Loucy (cell line): Measurements from ENCODE around the gene RAD54L2.

Experiments
- H2AFZ ChIP-seq: fragments of 200-600 bp; sonication (generic); 2 replicates; pipeline ENCODE4 v1.6.0; 2016; ENCODE audit warnings: antibody characterized with exemption, mild to moderate bottlenecking, low read length, moderate library complexity
- H3F3A ChIP-seq: fragments of 200-600 bp; 2 replicates; pipeline ENCODE4 v1.6.0; 2016; ENCODE audit warnings: antibody characterized with exemption, low read depth, mild to moderate bottlenecking
- H3K27me3 ChIP-seq: fragments of 200-600 bp; sonication (generic); 2 replicates; pipeline ENCODE4 v1.6.1; 2014; ENCODE audit warnings: low read length, mild to moderate bottlenecking; ENCODE audit not compliant: insufficient read depth, poor library complexity, severe bottlenecking
- H3K36me3 ChIP-seq: fragments of 200-600 bp; sonication (generic); 2 replicates; pipeline ENCODE4 v1.6.1; 2016; ENCODE audit warnings: low read length; ENCODE audit not compliant: insufficient read depth
- H3K4me1 ChIP-seq: fragments of 200-600 bp; sonication (generic); 2 replicates; pipeline ENCODE4 v1.5.1; 2014; ENCODE audit warnings: low read length, mild to moderate bottlenecking; ENCODE audit not compliant: insufficient read depth, poor library complexity, severe bottlenecking
- H3K4me2 ChIP-seq: fragments of 200-600 bp; sonication (generic); 2 replicates; pipeline ENCODE4 v1.6.0; 2014; ENCODE audit warnings: antibody characterized with exemption, low read length, low read depth, mild to moderate bottlenecking; ENCODE audit not compliant: poor library complexity, severe bottlenecking
- H3K4me3 ChIP-seq: fragments of 200-600 bp; sonication (generic); 2 replicates; pipeline ENCODE4 v1.5.1; 2014; ENCODE audit warnings: low read length, mild to moderate bottlenecking, mixed read lengths; ENCODE audit not compliant: poor library complexity, severe bottlenecking
- H3K79me2 ChIP-seq: fragments of 200-600 bp; sonication (generic); 2 replicates; pipeline ENCODE4 v1.6.1; 2014; ENCODE audit warnings: low read length; ENCODE audit not compliant: insufficient read depth
- H3K9ac ChIP-seq: fragments of 200-600 bp; sonication (generic); 2 replicates; pipeline ENCODE4 v1.6.0; 2014; ENCODE audit warnings: mild to moderate bottlenecking, low read depth, low read length, moderate library complexity; ENCODE audit not compliant: poor library complexity, severe bottlenecking
- H3K9me2 ChIP-seq: fragments of 200-600 bp; sonication (generic); replicated peaks from 2 replicates; pipeline ENCODE4 v1.6.1; 2016; ENCODE audit warnings: low read depth, low read length, mixed read lengths
- H3K9me3 ChIP-seq: fragments of 200-600 bp; sonication (generic); 2 replicates; pipeline ENCODE4 v1.6.1; 2014; ENCODE audit warnings: mild to moderate bottlenecking, antibody characterized with exemption, low read length, low read depth; ENCODE audit not compliant: insufficient read depth
- H4K20me1 ChIP-seq: fragments of 200-600 bp; sonication (generic); 2 replicates; pipeline ENCODE4 v1.6.0; 2014; ENCODE audit warnings: antibody characterized with exemption, low read length, mild to moderate bottlenecking; ENCODE audit not compliant: insufficient read depth, poor library complexity, severe bottlenecking
- CTCF ChIP-seq: fragments of 200-600 bp; sonication (generic); conservative IDR thresholded peaks from 2 replicates; pipeline ENCODE4 v1.5.1; 2014; ENCODE audit warnings: mild to moderate bottlenecking, antibody characterized with exemption, low read length
- EZH2phosphoT487 ChIP-seq: fragments of 200-600 bp; IDR thresholded peaks from 2 replicates; pipeline ENCODE4 v1.6.1; 2018; ENCODE audit warnings: antibody characterized with exemption, mild to moderate bottlenecking, moderate library complexity, borderline replicate concordance

RAD54L2 gene

GRCh38 chr3:51547274-51547673 lies 8.8 kb downstream of the RAD54L2 start:
- Histone ChIP-seq H3K9me2 (no peaks in the 10 kb centered on the region), H3K9ac (no peak overlapping the region), H3K27me3 (no peaks in the 10 kb centered on the region), H3K79me2 (peaks cover 51% of the 10 kb centered on the region), H3K36me3 (peaks cover 7% of the 10 kb centered on the region; the same call in 1 of the 2 replicates), H3K4me3 (no peak overlapping the region), H3K9me3 (no peaks in the 10 kb centered on the region), H4K20me1 (peaks cover 11% of the 10 kb centered on the region), H3K4me1 (no peaks in the 10 kb centered on the region), H3F3A (no peaks in the 10 kb centered on the region), H2AFZ (no peak overlapping the region), H3K4me2 (no peak overlapping the region)
- TF ChIP-seq CTCF (no peak), EZH2phosphoT487 (no peak)

GRCh38 chr3:51549311-51549710 lies 10.8 kb downstream of the RAD54L2 start:
- no peak overlapping the region for H3K4me2 ChIP-seq
- no peaks in the 10 kb centered on the region for H3K9me2 ChIP-seq
- no peaks in the 10 kb centered on the region for H3K9me3 ChIP-seq
- no peak overlapping the region for H3K4me3 ChIP-seq
- H3K27me3 ChIP-seq: no peaks in the 10 kb centered on the region
- H4K20me1 ChIP-seq: peaks cover 7% of the 10 kb centered on the region
- TF ChIP-seq CTCF: no peak
- TF ChIP-seq EZH2phosphoT487: no peak
- no peaks in the 10 kb centered on the region for H3K4me1 ChIP-seq
- peaks cover 35% of the 10 kb centered on the region for H3K79me2 ChIP-seq
- H3K36me3 ChIP-seq: peaks cover 14% of the 10 kb centered on the region; the same call in 1 of the 2 replicates
- H3F3A ChIP-seq: no peaks in the 10 kb centered on the region
- H2AFZ ChIP-seq: no peak overlapping the region
- no peak overlapping the region for H3K9ac ChIP-seq

GRCh38 chr3:51550080-51550819 lies 11.7 kb downstream of the RAD54L2 start:
- H3F3A ChIP-seq: no peaks in the 10 kb centered on the region
- peaks cover 5% of the 10 kb centered on the region for H4K20me1 ChIP-seq

More at GRCh38 chr3:51550080-51550819, 11.7 kb downstream of the RAD54L2 start:
- Histone ChIP-seq H3K4me1 (no peaks in the 10 kb centered on the region), H3K9me3 (no peaks in the 10 kb centered on the region), H3K27me3 (no peaks in the 10 kb centered on the region), H3K36me3 (peaks cover 9% of the 10 kb centered on the region; the same call in 1 of the 2 replicates), H3K4me2 (no peak overlapping the region), H3K9ac (no peak overlapping the region), H3K4me3 (no peak overlapping the region), H3K9me2 (no peaks in the 10 kb centered on the region), H2AFZ (no peak overlapping the region), H3K79me2 (peaks cover 26% of the 10 kb centered on the region)
- TF ChIP-seq CTCF (no peak), EZH2phosphoT487 (no peak)
